MCF 10A (cell line): Measurements from ENCODE around the gene SLC51A. TPM values are rescaled to one million over a fixed set of nuclear protein-coding genes. Genes with fewer than 3 reads are reported as not detected.

Experiments
- BruUV-seq: library from RNA; stranded (reverse); fragments of 400-500 nt; replicated peaks from 2 replicates; lab custom pipeline; 2021; lab: Mats Ljungman, UMichigan
- CTCF ChIA-PET: fragments of 300-600 bp; sonication (Branson Sonifier 250); formaldehyde crosslinking; extraction: SDS; loops from one replicate; lab custom pipeline; 2021; ENCODE audit warnings: antibody characterized with exemption, inconsistent platforms; lab: Yijun Ruan, JAX
- POLR2A ChIA-PET: fragments of 300-600, 350-650 bp; sonication (Branson Sonifier 250); formaldehyde crosslinking; extraction: SDS; loops from one replicate; lab custom pipeline; 2020; ENCODE audit warnings: antibody characterized with exemption, inconsistent platforms; lab: Yijun Ruan, JAX
- DNase-seq: peaks from one replicate; pipeline ENCODE4 v3.0.0-alpha.2; 2018; ENCODE audit not compliant: unreplicated experiment
- H3K27ac Mint-ChIP-seq: one replicate; pipeline ENCODE4 v1.8.0; 2022; ENCODE audit warnings: mild to moderate bottlenecking, low read depth, mixed read lengths; ENCODE audit not compliant: unreplicated experiment
- H3K27me3 Mint-ChIP-seq: one replicate; pipeline ENCODE4 v1.8.0; 2022; ENCODE audit warnings: mixed read lengths; ENCODE audit not compliant: insufficient read depth, unreplicated experiment
- H3K36me3 Mint-ChIP-seq: one replicate; pipeline ENCODE4 v1.8.0; 2022; ENCODE audit warnings: mild to moderate bottlenecking, moderate library complexity, mixed read lengths; ENCODE audit not compliant: insufficient read depth, unreplicated experiment
- H3K4me1 Mint-ChIP-seq: one replicate; pipeline ENCODE4 v1.8.0; 2022; ENCODE audit warnings: mixed read lengths; ENCODE audit not compliant: insufficient read depth, unreplicated experiment
- H3K4me3 Mint-ChIP-seq: one replicate; pipeline ENCODE4 v1.8.0; 2022; ENCODE audit warnings: mild to moderate bottlenecking, moderate library complexity, mixed read lengths; ENCODE audit not compliant: unreplicated experiment
- H3K9me3 Mint-ChIP-seq: one replicate; pipeline ENCODE4 v1.8.0; 2022; ENCODE audit warnings: mixed read lengths; ENCODE audit not compliant: unreplicated experiment
- intact Hi-C: fragments of 100-400 bp; cut with micrococcal nuclease; formaldehyde crosslinking; loops from 2 replicates; pipeline ENCODE4 v1.14.1; 2022
- total RNA-seq: library from RNA; stranded (reverse); gene quantifications from 2 replicates; pipeline ENCODE4 v1.2.3, GENCODE V29; 2022
- TF ChIP-seq, protein P1 (sequence below): fragments of 200-600 bp; IDR thresholded peaks from one replicate; pipeline ENCODE4 v1.8.0; 2022; ENCODE audit warnings: antibody characterized with exemption, mild to moderate bottlenecking; ENCODE audit not compliant: unreplicated experiment

SLC51A gene
- total RNA-seq, 1 experiment from 2014 or later, result not detected

DNA sequence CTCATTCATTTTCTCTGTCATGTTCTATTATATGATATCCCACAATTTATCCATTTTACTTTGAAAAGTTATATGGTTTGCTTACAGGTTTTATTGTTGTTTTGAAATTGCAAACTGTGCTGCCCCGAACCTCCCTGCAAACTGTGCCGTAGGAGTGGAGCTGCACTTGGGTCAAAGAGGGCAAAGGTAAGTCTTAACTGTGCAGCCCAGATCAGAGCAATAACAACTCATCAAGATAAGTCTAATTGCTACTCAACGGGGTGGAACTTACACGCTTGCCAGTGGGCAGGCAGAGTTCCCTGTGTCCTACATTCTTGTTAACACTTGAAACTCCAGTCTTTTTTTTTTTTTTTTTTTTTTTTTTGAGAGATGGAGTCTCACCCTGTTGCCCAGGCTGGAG is 38.4 kb upstream of the SLC51A start:
- Mint-ChIP-seq H3K27me3 (no peaks in the 10 kb centered on the region), H3K9me3 (no peaks in the 10 kb centered on the region), H3K4me3 (no peak overlapping the region), H3K36me3 (no peaks in the 10 kb centered on the region), H3K27ac (no peak overlapping the region), H3K4me1 (peaks cover 11% of the 10 kb centered on the region)
- CTCF ChIA-PET, result no interaction called here
- TF ChIP-seq, protein P1, sequence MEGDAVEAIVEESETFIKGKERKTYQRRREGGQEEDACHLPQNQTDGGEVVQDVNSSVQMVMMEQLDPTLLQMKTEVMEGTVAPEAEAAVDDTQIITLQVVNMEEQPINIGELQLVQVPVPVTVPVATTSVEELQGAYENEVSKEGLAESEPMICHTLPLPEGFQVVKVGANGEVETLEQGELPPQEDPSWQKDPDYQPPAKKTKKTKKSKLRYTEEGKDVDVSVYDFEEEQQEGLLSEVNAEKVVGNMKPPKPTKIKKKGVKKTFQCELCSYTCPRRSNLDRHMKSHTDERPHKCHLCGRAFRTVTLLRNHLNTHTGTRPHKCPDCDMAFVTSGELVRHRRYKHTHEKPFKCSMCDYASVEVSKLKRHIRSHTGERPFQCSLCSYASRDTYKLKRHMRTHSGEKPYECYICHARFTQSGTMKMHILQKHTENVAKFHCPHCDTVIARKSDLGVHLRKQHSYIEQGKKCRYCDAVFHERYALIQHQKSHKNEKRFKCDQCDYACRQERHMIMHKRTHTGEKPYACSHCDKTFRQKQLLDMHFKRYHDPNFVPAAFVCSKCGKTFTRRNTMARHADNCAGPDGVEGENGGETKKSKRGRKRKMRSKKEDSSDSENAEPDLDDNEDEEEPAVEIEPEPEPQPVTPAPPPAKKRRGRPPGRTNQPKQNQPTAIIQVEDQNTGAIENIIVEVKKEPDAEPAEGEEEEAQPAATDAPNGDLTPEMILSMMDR, result no peak
- intact Hi-C loops, result no loop called here
- BruUV-seq, result no TSS peak
- POLR2A ChIA-PET, result no interaction called here
- DNase-seq, result no peak

DNA sequence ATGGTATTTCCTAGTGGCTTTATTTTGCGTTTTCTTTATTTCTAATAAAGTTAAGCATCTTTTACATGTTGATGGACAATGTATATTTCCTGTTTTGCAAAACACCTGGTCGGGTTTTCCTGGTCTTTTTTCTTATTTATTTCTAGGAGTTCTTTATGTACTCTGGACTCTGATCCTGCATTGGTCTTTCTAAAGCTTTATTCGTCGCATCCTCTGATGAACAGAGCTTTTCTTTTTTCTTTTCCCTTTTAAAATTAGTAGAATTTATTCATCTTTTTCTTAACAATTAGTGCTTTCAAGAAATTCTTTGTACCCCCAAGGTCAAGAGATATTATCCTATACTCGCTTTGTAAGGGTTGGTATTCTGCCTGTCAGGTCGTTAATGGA is 37.3 kb upstream of the SLC51A start:
- TF ChIP-seq, protein P1, result no peak
- H3K27me3 Mint-ChIP-seq, result no peaks in the 10 kb centered on the region
- peaks cover 18% of the 10 kb centered on the region for H3K4me1 Mint-ChIP-seq
- BruUV-seq, result no TSS peak
- H3K36me3 Mint-ChIP-seq, result no peaks in the 10 kb centered on the region
- ChIA-PET POLR2A (interaction anchor here (0.6 kb wide), 1 partner anchor 253 kb away, joined by 4 read pairs; no protein-coding TSS in a partner anchor), CTCF (interaction anchor here (0.8 kb wide), 1 partner anchor 13 kb away, joined by 3 read pairs; no protein-coding TSS in a partner anchor)
- H3K27ac Mint-ChIP-seq, result no peak overlapping the region
- H3K4me3 Mint-ChIP-seq, result no peak overlapping the region
- DNase-seq, result no peak
- intact Hi-C loops, result no loop called here
- H3K9me3 Mint-ChIP-seq, result no peaks in the 10 kb centered on the region

DNA sequence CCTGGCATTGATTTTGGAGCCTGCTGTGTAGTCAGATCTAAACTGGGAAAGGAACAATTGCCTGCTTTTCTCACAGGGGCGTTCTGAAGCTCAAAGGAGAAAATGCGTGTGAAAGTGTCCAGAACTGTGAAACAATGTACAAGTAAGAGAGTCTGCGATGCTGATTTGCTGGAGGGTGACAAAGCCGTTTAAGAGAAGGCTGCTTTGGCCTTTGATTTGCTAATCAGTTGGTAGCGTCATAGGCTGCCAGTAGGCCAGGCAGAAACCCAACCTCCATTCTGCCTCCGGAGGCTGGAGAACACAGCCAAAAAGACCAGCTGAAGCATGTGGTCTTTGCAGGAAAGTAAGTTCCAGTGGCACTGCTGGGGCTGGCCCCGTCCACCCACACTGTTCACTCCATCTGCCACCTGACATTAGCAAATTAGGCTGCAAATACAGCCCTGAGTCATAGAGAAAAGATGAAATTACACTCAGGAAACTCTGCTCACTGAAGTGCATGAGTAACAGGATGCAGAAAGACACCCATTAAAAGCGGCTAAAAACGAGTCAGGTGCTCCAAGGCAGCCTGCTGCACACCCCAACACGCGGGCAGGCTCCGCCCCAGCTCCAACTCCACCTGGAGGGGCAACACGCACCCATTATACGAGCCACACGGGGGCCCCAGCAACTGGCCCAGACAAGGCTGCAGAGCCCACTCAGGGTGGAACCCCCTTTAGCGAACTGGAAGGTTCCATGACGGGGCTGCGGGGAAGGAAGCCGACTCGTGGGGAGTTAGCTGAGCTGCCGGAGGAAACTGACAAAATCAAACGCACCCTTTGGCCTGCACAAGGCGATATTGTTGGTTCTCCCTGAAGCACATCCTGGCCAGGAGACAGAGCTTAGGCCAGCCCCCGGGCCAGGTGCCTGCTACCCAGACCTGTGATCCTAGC is 36.7 kb upstream of the SLC51A start:
- peak; percentile 62 for DNase-seq
- Mint-ChIP-seq H3K36me3 (no peaks in the 10 kb centered on the region), H3K4me3 (no peak overlapping the region), H3K4me1 (peaks cover 18% of the 10 kb centered on the region), H3K27ac (no peak overlapping the region), H3K9me3 (no peaks in the 10 kb centered on the region), H3K27me3 (no peaks in the 10 kb centered on the region)
- TF ChIP-seq, protein P1, result no peak
- ChIA-PET POLR2A (interaction anchor here (0.6 kb wide), 2 partner anchors 252 to 346 kb away, joined by 4 read pairs; no protein-coding TSS in a partner anchor), CTCF (interaction anchor here (0.8 kb wide), 1 partner anchor 13 kb away, joined by 3 read pairs; no protein-coding TSS in a partner anchor)
- intact Hi-C loops, result no loop called here
- no TSS peak for BruUV-seq

DNA sequence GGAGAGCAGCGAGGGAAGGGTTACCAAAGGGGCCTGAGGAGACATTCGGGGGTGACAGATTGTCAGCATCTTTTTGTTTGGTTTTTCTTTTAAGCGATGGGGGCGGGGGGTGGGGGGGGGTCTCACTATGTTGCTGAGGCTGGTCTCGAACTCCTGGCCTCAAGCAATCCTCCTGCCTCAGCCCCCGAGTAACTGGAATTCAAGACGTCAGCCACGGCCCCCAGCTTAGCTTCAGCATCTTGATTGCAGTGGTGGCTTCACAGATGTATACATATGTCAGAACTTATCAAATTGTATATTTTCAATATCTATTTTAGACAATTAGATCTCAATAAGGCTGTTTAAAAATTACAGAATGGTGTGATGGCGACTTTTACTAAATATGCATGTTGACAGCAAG is 36.0 kb upstream of the SLC51A start:
- no TSS peak for BruUV-seq
- ChIA-PET CTCF (interaction anchor here (2.8 kb wide), 1 partner anchor 107 kb away, joined by 12 read pairs; no protein-coding TSS in a partner anchor), POLR2A (interaction anchor here (0.6 kb wide), 1 partner anchor 346 kb away, joined by 4 read pairs; no protein-coding TSS in a partner anchor)
- Mint-ChIP-seq H3K27me3 (no peaks in the 10 kb centered on the region), H3K9me3 (no peaks in the 10 kb centered on the region), H3K4me1 (peaks cover 18% of the 10 kb centered on the region), H3K27ac (no peak overlapping the region), H3K4me3 (no peak overlapping the region), H3K36me3 (no peaks in the 10 kb centered on the region)
- no peak for DNase-seq
- intact Hi-C loops, result no loop called here
- TF ChIP-seq, protein P1, result no peak
